Hindlimb muscle (tissue), 1 donor: ENCODE results near the gene TMPRSS9. TPM values are rescaled to one million over a fixed set of nuclear protein-coding genes. Genes with fewer than 3 reads are reported as not detected.

Experiments used
- DNase-seq: peaks from one replicate; pipeline ENCODE4 v3.0.0-alpha.2; 2013
- polyA plus RNA-seq: library from polyadenylated mRNA; unstranded; fragments of 120-200 nt; gene quantifications from one replicate; pipeline ENCODE4 v1.2.1, GENCODE V29; 2013; ENCODE audit not compliant: insufficient read length

Gene TMPRSS9
- polyA plus RNA-seq = 0.67 TPM

- no peak for DNase-seq
These were observed at the start of gene TMPRSS9 for GRCh38 chr19:2359992-2360685. Gene TMPRSS9 (plus strand): TSS chr19:2360265. CDS start chr19:2389786, 29,521 bp downstream.

GRCh38 chr19:2311093-2311492 lies 49.0 kb upstream of the TMPRSS9 start:
- DNase-seq = no peak

GRCh38 chr19:2312820-2313501 lies 47.1 kb upstream of the TMPRSS9 start:
- DNase-seq = no peak

- DNase-seq = no peak
These were observed 44.8 kb upstream of the TMPRSS9 start for GRCh38 chr19:2315121-2315817.

- DNase-seq = peak; percentile 40
These were observed 44.2 kb upstream of the TMPRSS9 start for GRCh38 chr19:2315818-2316353.

GRCh38 chr19:2317300-2317699 lies 42.8 kb upstream of the TMPRSS9 start:
- no peak for DNase-seq

- DNase-seq = no peak
These were observed 42.3 kb upstream of the TMPRSS9 start for GRCh38 chr19:2317756-2318155.

GRCh38 chr19:2318923-2319322 lies 41.1 kb upstream of the TMPRSS9 start:
- DNase-seq = no peak

- no peak for DNase-seq
These were observed 40.5 kb upstream of the TMPRSS9 start for GRCh38 chr19:2319551-2319950.

GRCh38 chr19:2320049-2320448 lies 40.0 kb upstream of the TMPRSS9 start:
- no peak for DNase-seq

GRCh38 chr19:2320939-2321338 lies 39.1 kb upstream of the TMPRSS9 start:
- no peak for DNase-seq

GRCh38 chr19:2321565-2322283 lies 38.3 kb upstream of the TMPRSS9 start:
- no peak for DNase-seq

GRCh38 chr19:2323707-2324106 lies 36.4 kb upstream of the TMPRSS9 start:
- no peak for DNase-seq

- DNase-seq = no peak
These were observed 35.7 kb upstream of the TMPRSS9 start for GRCh38 chr19:2324220-2324948.

GRCh38 chr19:2325281-2326046 lies 34.6 kb upstream of the TMPRSS9 start:
- DNase-seq = no peak

GRCh38 chr19:2326699-2327360 lies 33.2 kb upstream of the TMPRSS9 start:
- no peak for DNase-seq

GRCh38 chr19:2327773-2328400 lies 32.2 kb upstream of the TMPRSS9 start:
- no peak for DNase-seq

GRCh38 chr19:2328401-2329148 lies 31.5 kb upstream of the TMPRSS9 start, which contains the start of the genes LSM7 and SPPL2B:
Gene LSM7 (minus strand): TSS chr19:2328586. CDS start chr19:2328566, 20 bp downstream.
Gene SPPL2B (plus strand): TSS chr19:2328684. CDS start chr19:2328710, 26 bp downstream.
- DNase-seq = peak; percentile 95

- DNase-seq = no peak
These were observed 31.0 kb upstream of the TMPRSS9 start for GRCh38 chr19:2329149-2329478.
